ENCODE data around the gene CIAPIN1.
A peak's percentile ranks its signal among the peaks of the same experiment; 100 is the strongest.

The CIAPIN1 gene

GRCh38 chr16:57471209-57471608 is 24.0 kb upstream of the CIAPIN1 start:
- H3K4me3 ChIP-seq (ENCODE audit: low read depth, low read length), result no peak overlapping the region
- no peak for DNase-seq (ENCODE audit: low read depth)
- no peak for TF ChIP-seq CTCF (IDR thresholded peaks at IDR 0.05; ENCODE audit: control insufficient read depth, extremely low read depth, insufficient read depth)

GRCh38 chr16:57470711-57471110 is 23.5 kb upstream of the CIAPIN1 start:
- H3K4me3 ChIP-seq (ENCODE audit: low read depth, low read length), result no peak overlapping the region
- no peak for TF ChIP-seq CTCF (IDR thresholded peaks at IDR 0.05; ENCODE audit: control insufficient read depth, extremely low read depth, insufficient read depth)
- peak; percentile 38 for DNase-seq (ENCODE audit: low read depth)

GRCh38 chr16:57469917-57470470 is 22.8 kb upstream of the CIAPIN1 start:
- no peak for DNase-seq (ENCODE audit: low read depth)
- H3K4me3 ChIP-seq (ENCODE audit: low read depth, low read length), result no peak overlapping the region
- no peak for TF ChIP-seq CTCF (IDR thresholded peaks at IDR 0.05; ENCODE audit: control insufficient read depth, extremely low read depth, insufficient read depth)

- no peak for DNase-seq (ENCODE audit: low read depth)
- no peak for TF ChIP-seq CTCF (IDR thresholded peaks at IDR 0.05; ENCODE audit: control insufficient read depth, extremely low read depth, insufficient read depth)
- no peak overlapping the region for H3K4me3 ChIP-seq (ENCODE audit: low read depth, low read length)
Observed at GRCh38 chr16:57469046-57469445, 21.9 kb upstream of the CIAPIN1 start.

GRCh38 chr16:57468346-57468745 is 21.2 kb upstream of the CIAPIN1 start:
- H3K4me3 ChIP-seq (ENCODE audit: low read depth, low read length), result no peak overlapping the region
- no peak for DNase-seq (ENCODE audit: low read depth)
- no peak for TF ChIP-seq CTCF (IDR thresholded peaks at IDR 0.05; ENCODE audit: control insufficient read depth, extremely low read depth, insufficient read depth)

- TF ChIP-seq CTCF (IDR thresholded peaks at IDR 0.05; ENCODE audit: control insufficient read depth, extremely low read depth, insufficient read depth), result no peak
- H3K4me3 ChIP-seq (ENCODE audit: low read depth, low read length), result no peak overlapping the region
- no peak for DNase-seq (ENCODE audit: low read depth)
Observed at GRCh38 chr16:57464523-57464922, 17.3 kb upstream of the CIAPIN1 start.

GRCh38 chr16:57462978-57463362 is 15.8 kb upstream of the CIAPIN1 start:
- TF ChIP-seq CTCF (IDR thresholded peaks at IDR 0.05; ENCODE audit: control insufficient read depth, extremely low read depth, insufficient read depth), result no peak
- DNase-seq (ENCODE audit: low read depth), result no peak
- H3K4me3 ChIP-seq (ENCODE audit: low read depth, low read length), result peak overlapping the region; percentile 94
